Colonic mucosa (tissue), 4 donors: ENCODE results near the gene HRG. TPM values are rescaled to one million over a fixed set of nuclear protein-coding genes. Genes with fewer than 3 reads are reported as not detected.

Experiments used
- DNase-seq: peaks from one replicate; pipeline ENCODE4 v3.0.0-alpha.2; 2020
- H3K27ac ChIP-seq: fragments of 200-600 bp; one replicate; pipeline ENCODE4 v1.8.0; 2021
- H3K27me3 ChIP-seq: fragments of 200-600 bp; one replicate; pipeline ENCODE4 v1.8.0; 2021
- H3K36me3 ChIP-seq: fragments of 200-600 bp; one replicate; pipeline ENCODE4 v1.8.0; 2021
- H3K4me1 ChIP-seq: fragments of 200-600 bp; one replicate; pipeline ENCODE4 v1.8.0; 2021; ENCODE audit warnings: mild to moderate bottlenecking
- H3K4me3 ChIP-seq: fragments of 200-600 bp; one replicate; pipeline ENCODE4 v1.8.0; 2021
- H3K9ac ChIP-seq, 2 donors: one replicate each; pipeline ENCODE4 v1.7.0; 2013; ENCODE audit warnings: control low read depth in 2 of 2, low read depth in 2 of 2, low read length in 2 of 2
- H3K9me3 ChIP-seq: fragments of 200-600 bp; one replicate; pipeline ENCODE4 v1.8.0; 2021
- CTCF ChIP-seq: fragments of 200-600 bp; IDR thresholded peaks from one replicate; pipeline ENCODE4 v1.8.0; 2022; ENCODE audit warnings: antibody characterized with exemption, mild to moderate bottlenecking
- intact Hi-C: fragments of 100-400 bp; cut with DNase I; formaldehyde crosslinking; loops from one replicate; pipeline ENCODE4 v1.14.1; 2022
- total RNA-seq, 2 donors: library from RNA; stranded (reverse); fragmentation: NEBNext Ultra II Directional in 1 of 2; extraction: Animal tissue kit (Norgen Biotek cat#: 25700) in 1 of 2; gene quantifications; one replicate each; pipeline ENCODE4 v1.2.1, GENCODE V29; 2021
- donor health status: healthy.
- donor health status: DM: no; HTN: no; CAD: no.
- donor health status: DM: no; HTN: no; CAD: no.

The HRG gene
- total RNA-seq, 2 donors from 2014 or later = 0.25 TPM; not detected in 1

- no peak for DNase-seq
- no peak overlapping the region for H3K4me3 ChIP-seq
- no peaks in the 10 kb centered on the region for H3K9me3 ChIP-seq
- no peaks in the 10 kb centered on the region for H3K36me3 ChIP-seq
- no peak overlapping the region for H3K27ac ChIP-seq
- intact Hi-C loops = no loop called here
- H3K4me1 ChIP-seq = no peaks in the 10 kb centered on the region
- H3K27me3 ChIP-seq = no peaks in the 10 kb centered on the region
- H3K9ac ChIP-seq = no peak overlapping the region
- TF ChIP-seq CTCF = no peak
Measured at GRCh38 chr3:186691676-186692075, 25.9 kb downstream of the HRG start.

- H3K9ac ChIP-seq = no peak overlapping the region
- H3K27me3 ChIP-seq = no peaks in the 10 kb centered on the region
- intact Hi-C loops = no loop called here
- H3K27ac ChIP-seq = no peak overlapping the region
- no peak for TF ChIP-seq CTCF
- DNase-seq = no peak
- H3K4me3 ChIP-seq = no peak overlapping the region
- H3K4me1 ChIP-seq = no peaks in the 10 kb centered on the region
- H3K9me3 ChIP-seq = no peaks in the 10 kb centered on the region
- H3K36me3 ChIP-seq = no peaks in the 10 kb centered on the region
Measured at GRCh38 chr3:186693843-186694242, 28.0 kb downstream of the HRG start.

DNA sequence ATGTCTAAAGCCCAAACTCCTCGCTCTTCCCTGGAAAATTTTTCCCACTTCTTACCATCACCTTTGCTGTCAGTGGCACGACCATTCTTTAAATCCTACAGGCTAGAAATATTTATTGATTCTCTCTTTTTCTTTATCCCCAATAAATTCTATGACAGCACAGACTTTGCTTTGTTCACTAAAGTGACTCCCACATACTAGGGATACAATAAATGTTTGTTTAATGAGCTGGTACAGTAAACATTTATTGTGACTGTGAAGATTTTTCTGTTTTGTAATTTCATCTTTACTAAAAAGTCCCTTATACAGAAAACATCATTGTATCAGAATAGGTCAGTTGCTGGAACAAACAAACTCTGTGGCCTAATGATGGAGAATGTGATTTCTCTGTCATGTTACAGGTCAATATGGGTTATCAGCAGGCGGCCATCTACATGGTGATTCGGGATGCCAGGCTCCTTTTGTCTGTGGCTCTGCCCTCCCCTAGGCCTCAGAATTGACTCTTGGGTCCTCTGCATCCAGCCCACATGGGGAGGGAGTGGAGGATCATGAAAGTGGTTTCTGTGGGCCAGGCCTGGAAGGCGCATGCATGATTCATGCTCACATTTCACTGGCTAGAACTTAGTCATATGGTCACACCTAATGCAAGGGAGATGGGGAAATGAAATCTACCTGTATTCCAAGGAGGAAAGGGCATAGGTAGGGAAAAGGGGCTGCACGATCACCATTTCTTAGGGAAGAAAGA is 28.6 kb downstream of the HRG start:
- TF ChIP-seq CTCF = no peak
- H3K36me3 ChIP-seq = no peaks in the 10 kb centered on the region
- intact Hi-C loops = no loop called here
- no peaks in the 10 kb centered on the region for H3K9me3 ChIP-seq
- no peak for DNase-seq
- H3K27me3 ChIP-seq = no peaks in the 10 kb centered on the region
- no peak overlapping the region for H3K9ac ChIP-seq
- H3K4me3 ChIP-seq = no peak overlapping the region
- H3K4me1 ChIP-seq = no peaks in the 10 kb centered on the region
- H3K27ac ChIP-seq = no peak overlapping the region

DNA sequence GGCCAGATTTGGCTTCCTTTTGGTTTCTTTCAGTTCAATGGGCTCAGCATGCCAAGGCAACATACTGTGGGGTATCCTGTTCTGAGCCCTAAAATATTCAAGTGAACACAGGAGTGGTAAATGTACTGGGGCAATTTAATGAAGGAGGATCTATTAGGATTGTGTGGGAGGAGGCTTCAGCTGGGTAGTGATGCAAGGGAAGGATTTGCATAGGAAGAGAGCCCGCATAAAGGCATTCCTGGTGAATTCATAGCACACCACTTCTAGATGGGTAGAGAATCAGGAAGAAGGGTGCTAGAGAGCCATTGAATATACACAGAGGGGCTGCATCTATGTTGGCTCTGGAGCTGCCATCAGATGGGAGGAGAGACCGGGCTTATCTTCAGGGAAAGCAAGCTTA is 30.7 kb downstream of the HRG start:
- no peak overlapping the region for H3K4me3 ChIP-seq
- TF ChIP-seq CTCF = no peak
- H3K9ac ChIP-seq = no peak overlapping the region
- no peak overlapping the region for H3K27ac ChIP-seq
- no peaks in the 10 kb centered on the region for H3K9me3 ChIP-seq
- intact Hi-C loops = no loop called here
- no peaks in the 10 kb centered on the region for H3K27me3 ChIP-seq
- DNase-seq = no peak
- H3K36me3 ChIP-seq = no peaks in the 10 kb centered on the region
- H3K4me1 ChIP-seq = no peaks in the 10 kb centered on the region

GRCh38 chr3:186697510-186697909 is 31.7 kb downstream of the HRG start:
- no peak for TF ChIP-seq CTCF
- intact Hi-C loops = no loop called here
- no peak for DNase-seq
- Histone ChIP-seq H3K9ac (no peak overlapping the region), H3K27ac (no peak overlapping the region), H3K36me3 (no peaks in the 10 kb centered on the region), H3K9me3 (no peaks in the 10 kb centered on the region), H3K4me1 (no peaks in the 10 kb centered on the region), H3K4me3 (no peak overlapping the region), H3K27me3 (no peaks in the 10 kb centered on the region)
